Cardiac muscle cell (in vitro differentiated cells and primary cell): Measurements from ENCODE around the gene ZNF536. TPM values are rescaled to one million over a fixed set of nuclear protein-coding genes. Genes with fewer than 3 reads are reported as not detected.

Experiments
- DNase-seq, 2 donors: peaks; one replicate each; pipeline versions ENCODE4 v3.0.0 to v3.0.0-alpha.2; 2010 to 2017; ENCODE audit warnings: low read depth in 1 of 2, low spot score in 1 of 2
- H3K27ac ChIP-seq: fragments of 200-600 bp; sonication (generic); 2 replicates; pipeline ENCODE4 v1.5.1; 2016
- H3K27me3 ChIP-seq: fragments of 200-600 bp; sonication (generic); 2 replicates; pipeline ENCODE4 v1.6.0; 2016; ENCODE audit warnings: control low read depth
- H3K36me3 ChIP-seq: fragments of 200-600 bp; sonication (generic); 2 replicates; pipeline ENCODE4 v1.5.1; 2016; ENCODE audit warnings: control low read depth
- H3K4me1 ChIP-seq: fragments of 200-600 bp; sonication (generic); 2 replicates; pipeline ENCODE4 v1.8.1; 2017; ENCODE audit warnings: low read depth, mild to moderate bottlenecking, mixed run types
- H3K4me3 ChIP-seq: fragments of 200-600 bp; sonication (generic); 2 replicates; pipeline ENCODE4 v1.5.1; 2016; ENCODE audit warnings: mild to moderate bottlenecking
- H3K9me3 ChIP-seq: fragments of 200-600 bp; sonication (generic); 2 replicates; pipeline ENCODE4 v1.5.1; 2017; ENCODE audit warnings: low read depth, mild to moderate bottlenecking, control low read depth
- polyA plus RNA-seq: library from polyadenylated mRNA; unstranded; fragments of >200 nt; fragmentation: Nextera tagmentation; extraction: Ambion mirVana; gene quantifications from 2 replicates; pipeline ENCODE4 v1.2.1, GENCODE V29; 2016
- total RNA-seq: library from RNA; depleted of rRNA; stranded (reverse); fragments of >200 nt; gene quantifications from 2 replicates; pipeline ENCODE4 v1.2.3, GENCODE V29; 2016
- TF ChIP-seq, protein P1 (sequence below): IDR thresholded peaks from 2 replicates; pipeline ENCODE4 v1.5.1; 2012; ENCODE audit warnings: low read depth, mild to moderate bottlenecking, low read length

Gene ZNF536
- total and polyA plus RNA-seq, 2 experiments from 2014 or later, result 0.12 to 0.39 TPM

DNA sequence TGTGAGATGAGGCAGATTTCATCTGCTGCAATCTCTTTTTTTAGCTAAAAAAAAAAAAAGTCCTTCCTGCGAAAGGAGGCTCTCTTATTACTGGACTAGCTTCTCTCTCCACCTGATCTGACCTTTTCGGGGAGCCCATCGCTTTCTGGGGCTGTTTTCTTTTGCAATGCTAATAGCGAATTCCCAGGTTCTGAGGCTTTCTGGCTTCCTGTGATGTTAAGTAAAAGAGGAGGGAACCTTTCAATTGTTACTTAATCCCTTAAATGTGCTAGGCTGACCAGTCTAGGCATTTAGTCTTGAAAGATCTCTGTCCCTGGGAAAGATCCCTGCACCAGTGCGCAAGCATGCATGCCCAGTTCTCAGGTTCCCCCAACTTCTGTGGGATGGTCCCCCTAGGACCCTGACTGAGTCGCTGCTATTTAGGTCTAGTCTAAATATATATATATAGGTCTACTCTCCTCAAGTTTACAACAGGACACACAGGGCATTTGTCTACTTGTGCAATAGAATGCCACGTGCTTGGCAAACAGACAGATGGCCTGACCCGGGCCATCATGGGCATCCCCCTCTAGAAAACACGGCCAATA, 224.7 kb downstream of the ZNF536 start:
- peaks cover 20% of the 10 kb centered on the region for H3K27me3 ChIP-seq
- no peak overlapping the region for H3K4me3 ChIP-seq
- H3K9me3 ChIP-seq, result no peaks in the 10 kb centered on the region
- H3K4me1 ChIP-seq, result no peaks in the 10 kb centered on the region
- DNase-seq, result no peak
- H3K36me3 ChIP-seq, result no peaks in the 10 kb centered on the region
- TF ChIP-seq, protein P1, sequence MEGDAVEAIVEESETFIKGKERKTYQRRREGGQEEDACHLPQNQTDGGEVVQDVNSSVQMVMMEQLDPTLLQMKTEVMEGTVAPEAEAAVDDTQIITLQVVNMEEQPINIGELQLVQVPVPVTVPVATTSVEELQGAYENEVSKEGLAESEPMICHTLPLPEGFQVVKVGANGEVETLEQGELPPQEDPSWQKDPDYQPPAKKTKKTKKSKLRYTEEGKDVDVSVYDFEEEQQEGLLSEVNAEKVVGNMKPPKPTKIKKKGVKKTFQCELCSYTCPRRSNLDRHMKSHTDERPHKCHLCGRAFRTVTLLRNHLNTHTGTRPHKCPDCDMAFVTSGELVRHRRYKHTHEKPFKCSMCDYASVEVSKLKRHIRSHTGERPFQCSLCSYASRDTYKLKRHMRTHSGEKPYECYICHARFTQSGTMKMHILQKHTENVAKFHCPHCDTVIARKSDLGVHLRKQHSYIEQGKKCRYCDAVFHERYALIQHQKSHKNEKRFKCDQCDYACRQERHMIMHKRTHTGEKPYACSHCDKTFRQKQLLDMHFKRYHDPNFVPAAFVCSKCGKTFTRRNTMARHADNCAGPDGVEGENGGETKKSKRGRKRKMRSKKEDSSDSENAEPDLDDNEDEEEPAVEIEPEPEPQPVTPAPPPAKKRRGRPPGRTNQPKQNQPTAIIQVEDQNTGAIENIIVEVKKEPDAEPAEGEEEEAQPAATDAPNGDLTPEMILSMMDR, result no peak
- H3K27ac ChIP-seq, result no peak overlapping the region

GRCh38 chr19:30598688-30599087, 226.5 kb downstream of the ZNF536 start:
- TF ChIP-seq, protein P1, result no peak
- Histone ChIP-seq H3K4me3 (no peak overlapping the region), H3K4me1 (no peaks in the 10 kb centered on the region), H3K27ac (no peak overlapping the region), H3K36me3 (no peaks in the 10 kb centered on the region), H3K27me3 (peaks cover 20% of the 10 kb centered on the region), H3K9me3 (no peaks in the 10 kb centered on the region)
- no peak for DNase-seq

GRCh38 chr19:30602661-30603350, 230.6 kb downstream of the ZNF536 start:
- no peaks in the 10 kb centered on the region for H3K9me3 ChIP-seq
- TF ChIP-seq, protein P1, result no peak
- H3K27me3 ChIP-seq, result peaks cover 3% of the 10 kb centered on the region
- no peak overlapping the region for H3K27ac ChIP-seq
- no peaks in the 10 kb centered on the region for H3K36me3 ChIP-seq
- no peak for DNase-seq
- no peak overlapping the region for H3K4me3 ChIP-seq
- no peaks in the 10 kb centered on the region for H3K4me1 ChIP-seq

DNA sequence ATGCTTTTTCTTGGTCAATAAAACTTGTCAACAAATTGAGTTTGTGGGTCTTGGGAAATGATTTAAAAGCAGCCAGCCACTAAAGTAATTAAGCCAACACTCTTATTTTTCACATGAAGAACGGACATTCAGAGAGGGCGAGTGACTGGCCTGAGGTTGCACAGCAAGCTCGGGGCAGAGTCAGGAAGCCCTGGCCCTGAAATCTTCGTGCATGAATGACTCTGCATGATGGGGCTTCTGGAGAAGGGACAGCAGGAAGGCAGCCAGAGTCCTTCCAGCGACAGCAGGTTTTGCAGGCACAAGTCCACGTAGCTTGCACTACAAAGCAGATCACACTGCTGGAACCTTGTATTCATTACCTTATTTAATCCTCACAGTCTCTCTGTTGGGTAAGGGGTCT, 232.5 kb downstream of the ZNF536 start:
- no peak for DNase-seq
- no peaks in the 10 kb centered on the region for H3K36me3 ChIP-seq
- no peaks in the 10 kb centered on the region for H3K27me3 ChIP-seq
- no peak overlapping the region for H3K27ac ChIP-seq
- no peaks in the 10 kb centered on the region for H3K4me1 ChIP-seq
- TF ChIP-seq, protein P1, result no peak
- H3K4me3 ChIP-seq, result no peak overlapping the region
- no peaks in the 10 kb centered on the region for H3K9me3 ChIP-seq

DNA sequence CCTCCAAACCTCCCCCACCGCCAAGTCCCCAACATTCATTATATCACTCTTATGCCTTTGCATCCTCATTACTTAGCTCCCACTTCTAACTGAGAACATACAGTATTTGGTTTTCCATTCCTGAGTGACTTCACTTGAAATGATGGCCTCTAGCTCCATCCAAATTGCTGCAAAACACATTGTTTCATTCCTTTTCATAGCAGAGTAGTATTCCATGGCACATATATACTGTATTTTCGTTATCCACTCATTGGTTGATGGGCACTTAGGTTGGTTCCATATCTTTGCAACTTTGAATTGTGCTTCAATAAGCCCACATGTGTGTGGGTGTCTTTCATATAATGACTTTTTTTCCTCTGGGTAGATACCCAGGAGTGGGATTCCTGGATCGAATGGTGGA, 233.1 kb downstream of the ZNF536 start:
- Histone ChIP-seq H3K4me3 (no peak overlapping the region), H3K4me1 (no peaks in the 10 kb centered on the region), H3K27me3 (no peaks in the 10 kb centered on the region), H3K9me3 (no peaks in the 10 kb centered on the region), H3K36me3 (no peaks in the 10 kb centered on the region), H3K27ac (no peak overlapping the region)
- no peak for DNase-seq
- TF ChIP-seq, protein P1, result no peak
